Keratinocyte (primary cell): ENCODE data around the gene TMEM208. TPM values are rescaled to one million over a fixed set of nuclear protein-coding genes. Genes with fewer than 3 reads are reported as not detected.

Experiments used
- DNase-seq: peaks from one replicate; pipeline ENCODE4 v3.0.0-alpha.2; 2011; ENCODE audit warnings: low read depth, missing footprints, low spot score
- FAIRE-seq: peaks from 2 replicates; lab custom pipeline; 2011; peaks lifted over from hg19 to GRCh38; lab: Jason Lieb, UNC
- H2AFZ ChIP-seq: 2 replicates; pipeline ENCODE4 v1.6.0; 2012; ENCODE audit warnings: low read length, control low read depth, inconsistent platforms; ENCODE audit not compliant: control insufficient read depth
- H3K27ac ChIP-seq: 2 replicates; pipeline ENCODE4 v1.5.1; 2011; ENCODE audit warnings: low read length; ENCODE audit not compliant: control insufficient read depth, insufficient read depth
- H3K27me3 ChIP-seq: 3 replicates; pipeline ENCODE4 v1.6.0; 2011; ENCODE audit warnings: low read length; ENCODE audit not compliant: control insufficient read depth, insufficient read depth; ENCODE audit errors: extremely low read depth
- H3K36me3 ChIP-seq, 2 experiments: 2 replicates in 1 of 2; 3 replicates in 1 of 2; pipeline ENCODE4 v1.5.1; 2011; ENCODE audit warnings: low read length in 2 of 2, mild to moderate bottlenecking in 1 of 2; ENCODE audit not compliant: control insufficient read depth in 2 of 2, insufficient read depth in 2 of 2; ENCODE audit errors: extremely low read depth in 1 of 2
- H3K4me1 ChIP-seq: 3 replicates; pipeline ENCODE4 v1.5.1; 2011; ENCODE audit warnings: low read length; ENCODE audit not compliant: control insufficient read depth, insufficient read depth; ENCODE audit errors: extremely low read depth
- H3K4me2 ChIP-seq: 3 replicates; pipeline ENCODE4 v1.6.0; 2011; ENCODE audit warnings: low read depth, low read length; ENCODE audit not compliant: control insufficient read depth, insufficient read depth; ENCODE audit errors: extremely low read depth
- H3K4me3 ChIP-seq, 3 experiments: fragments of 200-600 bp in 1 of 3; sonication (generic) in 1 of 3; 2 replicates in 2 of 3; 3 replicates in 1 of 3; pipeline ENCODE4 v1.5.1; 2011 to 2016; ENCODE audit warnings: low read length in 3 of 3, mild to moderate bottlenecking in 3 of 3, control low read depth in 2 of 3, inconsistent platforms in 1 of 3, low read depth in 1 of 3, mixed read lengths in 1 of 3, mixed run types in 1 of 3, moderate library complexity in 1 of 3; ENCODE audit not compliant: control insufficient read depth in 2 of 3, insufficient read depth in 2 of 3; ENCODE audit errors: extremely low read depth in 1 of 3
- H3K79me2 ChIP-seq: 2 replicates; pipeline ENCODE4 v1.6.0; 2012; ENCODE audit warnings: low read length; ENCODE audit not compliant: control insufficient read depth, insufficient read depth
- H3K9ac ChIP-seq: 3 replicates; pipeline ENCODE4 v1.6.0; 2011; ENCODE audit warnings: low read length; ENCODE audit not compliant: control insufficient read depth, insufficient read depth; ENCODE audit errors: extremely low read depth
- H3K9me1 ChIP-seq: 3 replicates; pipeline ENCODE4 v1.6.0; 2011; ENCODE audit warnings: low read length; ENCODE audit not compliant: control insufficient read depth, insufficient read depth; ENCODE audit errors: extremely low read depth
- H3K9me3 ChIP-seq: 2 replicates; pipeline ENCODE4 v1.5.1; 2012; ENCODE audit warnings: low read depth, low read length; ENCODE audit not compliant: control insufficient read depth
- H4K20me1 ChIP-seq: 3 replicates; pipeline ENCODE4 v1.6.0; 2011; ENCODE audit warnings: low read length; ENCODE audit not compliant: control insufficient read depth, insufficient read depth; ENCODE audit errors: extremely low read depth
- CTCF ChIP-seq, 3 experiments: IDR thresholded peaks in 1 of 3; conservative IDR thresholded peaks in 1 of 3; optimal IDR thresholded peaks in 1 of 3; 2 replicates in 2 of 3; 3 replicates in 1 of 3; pipeline versions ENCODE3 to v1.5.1; 2011; ENCODE audit warnings: low read length in 3 of 3, mild to moderate bottlenecking in 3 of 3, moderate library complexity in 2 of 3, control low read depth in 1 of 3, inconsistent platforms in 1 of 3; ENCODE audit not compliant: insufficient read depth in 2 of 3; ENCODE audit errors: extremely low read depth in 1 of 3
- EZH2 ChIP-seq: IDR thresholded peaks from one replicate; pipeline ENCODE4 v1.6.1; 2012; ENCODE audit warnings: inconsistent platforms, mild to moderate bottlenecking, low read length, moderate library complexity
- dilution Hi-C: fragments of 300-500 bp; cut with MboI; formaldehyde crosslinking; loops from one replicate; pipeline ENCODE4 v1.7.0; 2020; ENCODE audit warnings: low sequenced_read_pairs; ENCODE audit not compliant: extremely low pct_ligation_motif_present
- polyA plus RNA-seq, 5 experiments: library from polyadenylated mRNA; depleted of rRNA in 3 of 5; stranded (reverse) in 3 of 5; stranded (forward) in 1 of 5; unstranded in 1 of 5; fragments of >200 nt; gene quantifications; 1 replicate in 1 of 5; 2 replicates in 3 of 5; 3 replicates in 1 of 5; pipeline versions ENCODE4 v1.2.1 to v1.2.3, GENCODE V29; 2011 to 2012; ENCODE audit warnings: missing spikeins in 2 of 5, low read depth in 1 of 5, low replicate concordance in 1 of 5

Gene TMEM208
- polyA plus RNA-seq, 1 donor (not counting 4 experiments of a cell fraction or from before 2014, with no cell fraction given): 44.9 TPM

GRCh38 chr16:67228905-67229304 lies 2.0 kb downstream of the TMEM208 start:
- no peak overlapping the region for H3K9ac ChIP-seq

GRCh38 chr16:67229906-67230808 lies 3.2 kb downstream of the TMEM208 start:
- FAIRE-seq (no peak), DNase-seq (no peak)
- Histone ChIP-seq H3K9ac (no peak overlapping the region), H2AFZ (no peak overlapping the region), H4K20me1 (no peaks in the 10 kb centered on the region), H3K9me1 (no peaks in the 10 kb centered on the region), H3K36me3 (peaks cover 31 to 42% of the 10 kb centered on the region in 2 experiments), H3K27ac (no peak overlapping the region), H3K4me3 (no peak overlapping the region), H3K27me3 (no peaks in the 10 kb centered on the region), H3K79me2 (peaks cover 19% of the 10 kb centered on the region), H3K4me1 (peaks cover 17% of the 10 kb centered on the region), H3K9me3 (no peaks in the 10 kb centered on the region), H3K4me2 (no peak overlapping the region)
- dilution Hi-C loops: no loop called here
- TF ChIP-seq EZH2 (no peak), CTCF (optimal IDR thresholded peaks at IDR 0.05 in 1 of 3, IDR thresholded peaks at IDR 0.05 in 1 of 3, conservative IDR thresholded peaks at IDR 0.05 in 1 of 3; ENCODE audit: extremely low read depth in 1 of 3, insufficient read depth in 2 of 3, low read length in 3 of 3) (no peak)

More at GRCh38 chr16:67228905-67229304, 2.0 kb downstream of the TMEM208 start:
- no peaks in the 10 kb centered on the region for H4K20me1 ChIP-seq
- dilution Hi-C loops: no loop called here
- H3K4me1 ChIP-seq: peaks cover 17% of the 10 kb centered on the region
- H3K36me3 ChIP-seq: peaks cover 31 to 34% of the 10 kb centered on the region in 2 experiments
- no peak for TF ChIP-seq CTCF (optimal IDR thresholded peaks at IDR 0.05 in 1 of 3, IDR thresholded peaks at IDR 0.05 in 1 of 3, conservative IDR thresholded peaks at IDR 0.05 in 1 of 3; ENCODE audit: extremely low read depth in 1 of 3, insufficient read depth in 2 of 3, low read length in 3 of 3)
- TF ChIP-seq EZH2: no peak
- no peak overlapping the region for H3K27ac ChIP-seq
- H3K9me1 ChIP-seq: no peaks in the 10 kb centered on the region
- no peaks in the 10 kb centered on the region for H3K9me3 ChIP-seq
- no peak for FAIRE-seq
- DNase-seq: no peak
- peaks cover 19% of the 10 kb centered on the region for H3K79me2 ChIP-seq
- H3K4me3 ChIP-seq: no peak overlapping the region
- H2AFZ ChIP-seq: no peak overlapping the region
- no peaks in the 10 kb centered on the region for H3K27me3 ChIP-seq
- H3K4me2 ChIP-seq: no peak overlapping the region
